ENCODE results near the gene ADAM15.

- TF ChIP-seq CTCF (IDR thresholded peaks at IDR 0.05; ENCODE audit: insufficient read depth, low read length, poor library complexity, severe bottlenecking) (no peak), EZH2phosphoT487 (conservative IDR thresholded peaks at IDR 0.05; ENCODE audit: low read length) (no peak)
These were observed 15.7 kb downstream of the ADAM15 start for GRCh38 chr1:155066777-155067176.
